ENCODE results near the gene ZCCHC2. TPM values are rescaled to one million over a fixed set of nuclear protein-coding genes. Genes with fewer than 3 reads are reported as not detected.

ZCCHC2 gene
- total and polyA plus RNA-seq, 5 donors from 2014 or later: 1.7 to 82.5 (median 2.1) TPM

DNA sequence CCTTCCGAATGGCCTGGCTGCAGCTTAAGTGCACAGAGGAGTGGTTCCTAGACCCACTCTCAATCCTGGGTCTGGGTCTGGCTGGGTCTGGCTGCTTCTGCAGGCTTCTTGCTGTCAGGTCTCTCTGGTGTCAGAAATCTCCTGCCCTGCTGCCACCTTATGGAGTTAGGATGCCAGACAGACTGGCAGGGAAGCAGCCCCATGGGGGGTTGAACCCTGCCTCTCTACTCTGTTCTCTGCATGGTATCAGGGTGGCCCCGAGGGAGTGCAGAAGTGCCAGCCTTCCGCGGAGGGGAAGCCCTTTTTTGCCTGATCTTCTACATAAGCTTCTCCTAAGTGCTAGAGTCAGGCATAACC, 89.4 kb downstream of the ZCCHC2 start:
- no peaks in the 10 kb centered on the region for H3K9me3 ChIP-seq (ENCODE audit: control insufficient read depth in 2 of 2, low read length in 2 of 2)
- Mint-ChIP-seq H3K9me3 (peaks cover 0 to 2% (median 0%) of the 10 kb centered on the region in 7 donors), H3K4me1 (peaks cover 0 to 4% (median 0%) of the 10 kb centered on the region in 4 donors), H3K27ac (no peak overlapping the region), H3K27me3 (peaks cover 19% of the 10 kb centered on the region), H3K4me3 (no peak overlapping the region), H3K36me3 (no peaks in the 10 kb centered on the region)
- H3K4me1 ChIP-seq (ENCODE audit: control insufficient read depth, insufficient read depth, low read length, poor library complexity, severe bottlenecking): no peaks in the 10 kb centered on the region
- DNase-seq (no peak), ATAC-seq (ENCODE audit: low read depth in 2 of 2) (no peak)
- H3K27ac ChIP-seq (ENCODE audit: insufficient read depth, low read length, poor library complexity, severe bottlenecking): no peak overlapping the region
- no peak overlapping the region for H3K4me3 ChIP-seq (ENCODE audit: low read depth, low read length)
- H3K36me3 ChIP-seq (ENCODE audit: control insufficient read depth, insufficient read depth, low read length): no peaks in the 10 kb centered on the region
- no peaks in the 10 kb centered on the region for H3K27me3 ChIP-seq (ENCODE audit: control insufficient read depth, insufficient read depth, low read length)

GRCh38 chr18:62612776-62613175, 90.0 kb downstream of the ZCCHC2 start:
- ATAC-seq (ENCODE audit: low read depth in 2 of 2) (no peak), DNase-seq (no peak)
- Mint-ChIP-seq H3K4me3 (no peak overlapping the region), H3K27ac (no peak overlapping the region), H3K9me3 (no peaks in the 10 kb centered on the region), H3K27me3 (peaks cover 22% of the 10 kb centered on the region), H3K4me1 (peaks cover 0 to 4% (median 0%) of the 10 kb centered on the region in 4 donors), H3K36me3 (no peaks in the 10 kb centered on the region)
- no peak overlapping the region for H3K27ac ChIP-seq (ENCODE audit: insufficient read depth, low read length, poor library complexity, severe bottlenecking)
- H3K36me3 ChIP-seq (ENCODE audit: control insufficient read depth, insufficient read depth, low read length): no peaks in the 10 kb centered on the region
- H3K9me3 ChIP-seq (ENCODE audit: control insufficient read depth in 2 of 2, low read length in 2 of 2): no peaks in the 10 kb centered on the region
- H3K27me3 ChIP-seq (ENCODE audit: control insufficient read depth, insufficient read depth, low read length): no peaks in the 10 kb centered on the region
- no peak overlapping the region for H3K4me3 ChIP-seq (ENCODE audit: low read depth, low read length)
- no peaks in the 10 kb centered on the region for H3K4me1 ChIP-seq (ENCODE audit: control insufficient read depth, insufficient read depth, low read length, poor library complexity, severe bottlenecking)

DNA sequence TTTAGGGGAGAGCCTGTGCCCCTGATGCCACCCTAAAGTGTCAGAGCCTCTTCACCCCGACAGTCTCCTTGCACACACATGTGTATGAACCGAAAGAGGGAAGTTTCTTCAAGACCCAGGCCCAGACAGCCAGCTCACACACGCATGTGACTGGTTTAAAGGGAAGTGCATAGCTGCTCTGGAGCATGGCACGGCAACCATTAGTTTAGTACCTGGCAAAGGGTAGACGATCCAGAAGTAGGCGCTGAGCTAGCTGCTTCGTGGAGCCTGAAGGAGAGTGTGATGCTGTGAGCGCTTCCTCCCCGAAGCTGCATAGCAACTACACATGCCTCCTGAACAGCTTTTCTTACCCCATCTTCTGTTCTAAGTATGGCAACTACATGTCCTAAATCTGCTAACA, 91.7 kb downstream of the ZCCHC2 start:
- no peak overlapping the region for H3K4me3 Mint-ChIP-seq
- no peak for DNase-seq

DNA sequence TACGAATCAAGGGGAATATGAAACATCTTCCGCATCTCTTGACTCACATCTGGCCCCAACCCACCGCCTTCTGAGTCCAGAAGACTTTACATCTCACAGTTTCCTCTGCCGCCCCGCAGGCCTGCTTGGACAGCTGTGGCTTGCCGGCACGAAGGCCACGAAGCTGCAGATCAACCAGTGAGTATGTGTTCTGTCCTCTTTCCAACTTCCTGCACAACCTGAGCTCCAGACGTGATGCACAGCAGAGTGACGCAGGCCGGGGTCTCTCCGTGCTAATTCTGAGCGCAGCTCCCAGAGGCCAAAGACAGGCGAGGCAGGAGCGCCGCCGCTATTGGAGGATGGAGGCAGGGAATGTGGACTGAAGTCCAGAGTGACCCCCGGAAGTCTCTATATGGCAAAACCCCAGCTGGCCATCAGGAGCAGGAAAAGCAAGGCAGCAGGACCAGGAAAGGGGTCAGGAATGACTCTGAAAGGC, 93.5 kb downstream of the ZCCHC2 start:
- no peak overlapping the region for H3K4me3 ChIP-seq (ENCODE audit: low read depth, low read length)
- no peaks in the 10 kb centered on the region for H3K36me3 ChIP-seq (ENCODE audit: control insufficient read depth, insufficient read depth, low read length)
- H3K4me1 Mint-ChIP-seq: peaks cover 0 to 2% (median 0%) of the 10 kb centered on the region in 4 donors
- ATAC-seq (ENCODE audit: low read depth in 2 of 2) (no peak), DNase-seq (no peak)
- H3K4me3 Mint-ChIP-seq: no peak overlapping the region
- no peaks in the 10 kb centered on the region for H3K9me3 Mint-ChIP-seq
- no peaks in the 10 kb centered on the region for H3K9me3 ChIP-seq (ENCODE audit: control insufficient read depth in 2 of 2, low read length in 2 of 2)
- H3K4me1 ChIP-seq (ENCODE audit: control insufficient read depth, insufficient read depth, low read length, poor library complexity, severe bottlenecking): no peaks in the 10 kb centered on the region
- no peak overlapping the region for H3K27ac Mint-ChIP-seq
- peaks cover 32% of the 10 kb centered on the region for H3K27me3 Mint-ChIP-seq
- H3K27ac ChIP-seq (ENCODE audit: insufficient read depth, low read length, poor library complexity, severe bottlenecking): no peak overlapping the region
- H3K36me3 Mint-ChIP-seq: no peaks in the 10 kb centered on the region
- H3K27me3 ChIP-seq (ENCODE audit: control insufficient read depth, insufficient read depth, low read length): no peaks in the 10 kb centered on the region

More for the DNA sequence above, 91.7 kb downstream of the ZCCHC2 start:
- Mint-ChIP-seq H3K27me3 (peaks cover 37% of the 10 kb centered on the region), H3K9me3 (no peaks in the 10 kb centered on the region), H3K4me1 (peaks cover 0 to 4% (median 0%) of the 10 kb centered on the region in 4 donors), H3K27ac (no peak overlapping the region), H3K36me3 (no peaks in the 10 kb centered on the region)
- no peaks in the 10 kb centered on the region for H3K36me3 ChIP-seq (ENCODE audit: control insufficient read depth, insufficient read depth, low read length)
- H3K9me3 ChIP-seq (ENCODE audit: control insufficient read depth in 2 of 2, low read length in 2 of 2): no peaks in the 10 kb centered on the region
- H3K4me1 ChIP-seq (ENCODE audit: control insufficient read depth, insufficient read depth, low read length, poor library complexity, severe bottlenecking): no peaks in the 10 kb centered on the region
- ATAC-seq (ENCODE audit: low read depth in 2 of 2): no peak
- H3K27me3 ChIP-seq (ENCODE audit: control insufficient read depth, insufficient read depth, low read length): no peaks in the 10 kb centered on the region
- no peak overlapping the region for H3K4me3 ChIP-seq (ENCODE audit: low read depth, low read length)
- H3K27ac ChIP-seq (ENCODE audit: insufficient read depth, low read length, poor library complexity, severe bottlenecking): no peak overlapping the region

DNA sequence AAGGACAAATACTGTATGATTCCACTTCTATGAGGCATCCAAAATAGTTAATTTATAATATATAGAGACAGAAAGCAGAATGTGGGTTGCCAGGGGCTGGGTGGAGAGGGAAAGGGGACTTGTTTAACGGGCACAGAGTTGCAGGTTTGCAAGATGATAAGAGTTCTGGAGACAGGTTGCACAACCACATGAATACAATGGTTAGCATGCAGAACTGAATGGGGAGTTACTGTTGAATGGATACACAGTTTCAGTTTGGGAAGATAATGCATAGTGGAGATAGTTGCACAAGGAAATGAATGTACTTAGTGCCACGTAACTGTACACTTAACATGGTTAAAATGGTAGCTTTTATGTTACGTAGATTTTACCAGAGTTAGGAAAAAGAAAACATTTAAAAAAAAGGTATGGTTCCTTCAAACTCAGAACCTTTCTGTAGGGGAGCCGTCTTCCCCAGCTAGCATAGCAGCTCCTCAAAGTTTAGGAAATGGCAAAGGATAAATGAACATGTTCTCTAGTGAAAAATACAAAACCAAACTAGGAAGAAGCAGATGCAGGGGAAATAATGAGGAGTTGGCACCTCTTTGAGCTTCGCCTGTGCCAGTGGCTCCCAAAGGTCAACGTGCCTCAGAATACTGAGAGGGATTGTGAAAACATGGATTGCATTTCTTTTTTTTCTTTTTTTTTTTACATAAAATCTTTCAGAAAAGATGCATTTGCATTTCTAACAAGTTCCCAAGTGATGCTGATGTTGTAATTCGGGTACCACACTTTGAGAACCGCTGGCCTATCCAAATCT, 95.2 kb downstream of the ZCCHC2 start:
- no peak overlapping the region for H3K4me3 Mint-ChIP-seq
- no peaks in the 10 kb centered on the region for H3K9me3 ChIP-seq (ENCODE audit: control insufficient read depth in 2 of 2, low read length in 2 of 2)
- no peak for ATAC-seq (ENCODE audit: low read depth in 2 of 2)
- no peak for DNase-seq
- no peaks in the 10 kb centered on the region for H3K9me3 Mint-ChIP-seq
- no peak overlapping the region for H3K27ac Mint-ChIP-seq
- no peaks in the 10 kb centered on the region for H3K27me3 ChIP-seq (ENCODE audit: control insufficient read depth, insufficient read depth, low read length)
- no peak overlapping the region for H3K4me3 ChIP-seq (ENCODE audit: low read depth, low read length)
- H3K36me3 Mint-ChIP-seq: no peaks in the 10 kb centered on the region
- H3K4me1 Mint-ChIP-seq: no peaks in the 10 kb centered on the region
- H3K36me3 ChIP-seq (ENCODE audit: control insufficient read depth, insufficient read depth, low read length): no peaks in the 10 kb centered on the region
- H3K4me1 ChIP-seq (ENCODE audit: control insufficient read depth, insufficient read depth, low read length, poor library complexity, severe bottlenecking): no peaks in the 10 kb centered on the region
- H3K27me3 Mint-ChIP-seq: peaks cover 26% of the 10 kb centered on the region
- H3K27ac ChIP-seq (ENCODE audit: insufficient read depth, low read length, poor library complexity, severe bottlenecking): no peak overlapping the region

DNA sequence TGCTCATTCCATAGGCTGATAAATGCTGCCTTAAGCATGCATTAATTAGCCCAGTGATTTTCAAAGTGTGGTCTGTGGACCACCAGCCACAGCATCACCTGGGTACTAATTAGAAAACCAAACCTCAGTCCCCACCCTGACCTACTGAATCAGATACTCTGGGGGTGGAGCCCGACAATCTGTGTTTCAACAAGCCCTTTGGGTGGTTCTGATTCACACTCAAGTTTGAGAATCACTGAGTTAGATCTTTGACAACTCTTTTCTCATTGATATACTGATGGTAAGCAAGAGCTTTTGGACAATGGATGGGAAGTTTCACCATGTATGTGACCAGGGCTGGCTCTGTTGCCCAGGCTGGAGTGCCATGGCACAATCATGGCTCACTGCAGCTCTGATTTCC, 95.9 kb downstream of the ZCCHC2 start:
- Mint-ChIP-seq H3K36me3 (no peaks in the 10 kb centered on the region), H3K4me3 (no peak overlapping the region), H3K27ac (no peak overlapping the region), H3K4me1 (no peaks in the 10 kb centered on the region), H3K27me3 (peaks cover 22% of the 10 kb centered on the region), H3K9me3 (no peaks in the 10 kb centered on the region)
- DNase-seq (no peak), ATAC-seq (ENCODE audit: low read depth in 2 of 2) (no peak)
- H3K27me3 ChIP-seq (ENCODE audit: control insufficient read depth, insufficient read depth, low read length): no peaks in the 10 kb centered on the region
- no peaks in the 10 kb centered on the region for H3K36me3 ChIP-seq (ENCODE audit: control insufficient read depth, insufficient read depth, low read length)
- no peaks in the 10 kb centered on the region for H3K4me1 ChIP-seq (ENCODE audit: control insufficient read depth, insufficient read depth, low read length, poor library complexity, severe bottlenecking)
- no peaks in the 10 kb centered on the region for H3K9me3 ChIP-seq (ENCODE audit: control insufficient read depth in 2 of 2, low read length in 2 of 2)
- no peak overlapping the region for H3K4me3 ChIP-seq (ENCODE audit: low read depth, low read length)
- H3K27ac ChIP-seq (ENCODE audit: insufficient read depth, low read length, poor library complexity, severe bottlenecking): no peak overlapping the region

DNA sequence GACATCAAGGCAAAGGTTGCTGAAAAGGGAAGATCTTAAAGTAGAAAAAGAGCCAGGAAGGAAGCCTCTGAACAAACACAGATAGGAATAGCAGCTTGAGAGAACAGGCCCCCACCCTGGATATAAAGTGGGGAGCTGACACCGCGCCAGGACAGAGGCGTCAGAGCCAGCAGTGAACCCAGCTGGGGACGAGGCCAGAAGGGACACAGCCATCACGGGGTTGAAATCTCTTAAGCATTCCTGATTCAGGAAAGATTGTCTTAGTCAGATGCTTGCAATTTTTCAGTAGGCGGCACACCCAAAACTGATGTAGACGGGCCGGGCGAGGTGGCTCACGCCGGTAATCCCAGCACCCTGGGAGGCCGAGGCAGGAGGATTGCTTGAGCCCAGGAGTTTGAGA, 98.7 kb downstream of the ZCCHC2 start:
- DNase-seq: no peak
- H3K9me3 Mint-ChIP-seq: no peaks in the 10 kb centered on the region
- ATAC-seq (ENCODE audit: low read depth in 2 of 2): no peak
- Histone ChIP-seq H3K27ac (ENCODE audit: insufficient read depth, low read length, poor library complexity, severe bottlenecking) (no peak overlapping the region), H3K9me3 (ENCODE audit: control insufficient read depth in 2 of 2, low read length in 2 of 2) (no peaks in the 10 kb centered on the region), H3K4me3 (ENCODE audit: low read depth, low read length) (no peak overlapping the region), H3K36me3 (ENCODE audit: control insufficient read depth, insufficient read depth, low read length) (no peaks in the 10 kb centered on the region), H3K4me1 (ENCODE audit: control insufficient read depth, insufficient read depth, low read length, poor library complexity, severe bottlenecking) (no peaks in the 10 kb centered on the region), H3K27me3 (ENCODE audit: control insufficient read depth, insufficient read depth, low read length) (no peaks in the 10 kb centered on the region)
- no peaks in the 10 kb centered on the region for H3K4me1 Mint-ChIP-seq
- H3K27me3 Mint-ChIP-seq: peaks cover 18% of the 10 kb centered on the region
- H3K4me3 Mint-ChIP-seq: no peak overlapping the region
- H3K27ac Mint-ChIP-seq: no peak overlapping the region
- H3K36me3 Mint-ChIP-seq: no peaks in the 10 kb centered on the region

DNA sequence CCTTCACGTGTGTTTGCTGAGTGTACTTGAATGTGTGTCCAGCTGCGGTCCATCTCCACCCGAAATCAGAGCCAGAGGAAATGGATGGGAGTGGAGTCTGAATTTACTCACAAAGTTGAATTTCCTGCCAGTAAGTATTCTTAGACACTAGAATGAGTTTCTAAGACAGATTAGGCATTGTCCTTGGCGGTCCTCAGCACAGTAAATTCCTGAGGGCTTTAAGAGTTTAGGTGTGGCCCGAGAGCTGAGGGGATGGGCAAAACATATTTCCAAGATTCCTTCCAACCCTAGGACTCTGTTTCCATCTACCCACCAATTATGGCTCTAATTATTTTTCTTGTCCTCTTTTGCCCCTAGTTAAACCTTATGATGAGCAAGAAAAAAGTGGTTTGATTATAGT, 102.2 kb downstream of the ZCCHC2 start:
- H3K9me3 Mint-ChIP-seq: no peaks in the 10 kb centered on the region
- Histone ChIP-seq H3K9me3 (ENCODE audit: control insufficient read depth in 2 of 2, low read length in 2 of 2) (no peaks in the 10 kb centered on the region), H3K36me3 (ENCODE audit: control insufficient read depth, insufficient read depth, low read length) (no peaks in the 10 kb centered on the region), H3K27ac (ENCODE audit: insufficient read depth, low read length, poor library complexity, severe bottlenecking) (no peak overlapping the region), H3K4me3 (ENCODE audit: low read depth, low read length) (no peak overlapping the region), H3K4me1 (ENCODE audit: control insufficient read depth, insufficient read depth, low read length, poor library complexity, severe bottlenecking) (no peaks in the 10 kb centered on the region), H3K27me3 (ENCODE audit: control insufficient read depth, insufficient read depth, low read length) (no peaks in the 10 kb centered on the region)
- H3K27ac Mint-ChIP-seq: no peak overlapping the region
- no peak for DNase-seq
- H3K4me1 Mint-ChIP-seq: no peaks in the 10 kb centered on the region
- H3K4me3 Mint-ChIP-seq: no peak overlapping the region
- no peak for ATAC-seq (ENCODE audit: low read depth in 2 of 2)
- H3K27me3 Mint-ChIP-seq: peaks cover 8% of the 10 kb centered on the region
- no peaks in the 10 kb centered on the region for H3K36me3 Mint-ChIP-seq

Data from CD4-positive, CD25-positive, alpha-beta regulatory T cell (primary cell).